WI38 (cell line): ENCODE measurements around the gene PRPF39.
A peak's percentile ranks its signal among the peaks of the same experiment; 100 is the strongest.

Experiments used
- H3K4me3 ChIP-seq: 2 replicates; pipeline ENCODE4 v1.5.1; 2011; ENCODE audit warnings: low read depth, mild to moderate bottlenecking, control low read depth, low read length
- CTCF ChIP-seq: IDR thresholded peaks from 2 replicates; pipeline ENCODE4 v1.5.1; 2012; ENCODE audit warnings: low read depth, mild to moderate bottlenecking, control low read depth, low read length

The PRPF39 gene

GRCh38 chr14:45123271-45123670, 39.4 kb downstream of the PRPF39 start:
- no peak for TF ChIP-seq CTCF
- no peak overlapping the region for H3K4me3 ChIP-seq

- TF ChIP-seq CTCF = no peak
- no peak overlapping the region for H3K4me3 ChIP-seq
Measured at GRCh38 chr14:45125754-45126153, 41.8 kb downstream of the PRPF39 start.

- H3K4me3 ChIP-seq = no peak overlapping the region
- no peak for TF ChIP-seq CTCF
Measured at GRCh38 chr14:45128963-45129629, 45.2 kb downstream of the PRPF39 start.

- no peak for TF ChIP-seq CTCF
- peak overlapping the region; percentile 77 for H3K4me3 ChIP-seq
Measured at GRCh38 chr14:45133683-45134050, 49.8 kb downstream of the PRPF39 start.

- no peak for TF ChIP-seq CTCF
- H3K4me3 ChIP-seq = peak within 1 kb of the TSS; percentile 77
Measured at GRCh38 chr14:45134051-45134958, 50.4 kb downstream of the PRPF39 start, which contains the start of gene FKBP3. Gene FKBP3, minus strand, starts transcription at chr14:45134481. Its CDS starts 25 bp downstream, at chr14:45134456.

GRCh38 chr14:45135156-45135555, 51.2 kb downstream of the PRPF39 start:
- TF ChIP-seq CTCF = no peak
- peak overlapping the region; percentile 77 for H3K4me3 ChIP-seq
